NT2/D1 (cell line): ENCODE measurements around the gene ZNF287.

Experiments
- YY1 ChIP-seq: IDR thresholded peaks from 2 replicates; pipeline ENCODE4 v1.6.1; 2011; ENCODE audit not compliant: insufficient read length, insufficient read depth
- ZNF274 ChIP-seq: IDR thresholded peaks from 2 replicates; pipeline ENCODE4 v1.6.1; 2011; ENCODE audit warnings: mild to moderate bottlenecking, low read depth, low read length

DNA sequence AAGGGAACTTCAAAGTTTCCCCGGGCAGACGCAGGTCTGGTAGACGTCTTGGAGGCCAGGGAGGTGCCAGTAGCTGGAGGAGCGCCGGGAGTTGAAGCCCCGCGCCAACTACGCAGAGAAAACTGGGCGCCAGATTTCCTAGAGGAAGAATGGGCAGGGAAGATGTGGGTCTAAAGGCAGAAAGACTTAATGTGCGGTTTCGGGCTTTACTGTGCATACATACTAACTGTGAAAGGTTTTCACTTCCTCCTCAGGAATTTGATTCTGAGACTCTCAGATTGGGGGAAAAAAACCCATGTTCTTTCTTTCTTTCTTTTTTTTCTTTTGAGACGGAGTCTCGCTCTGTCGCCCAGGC, 331 bp upstream of the ZNF287 start:
- TF ChIP-seq YY1 (no peak), ZNF274 (no peak)
